ENCODE measurements around the gene AGPS.

The AGPS gene

GRCh38 chr2:177586154-177586553 lies 193.6 kb downstream of the AGPS start:
- no peak for DNase-seq (ENCODE audit: low read depth, low spot score)

GRCh38 chr2:177587371-177587770 lies 194.8 kb downstream of the AGPS start:
- DNase-seq (ENCODE audit: low read depth, low spot score) = no peak

GRCh38 chr2:177588671-177589070 lies 196.1 kb downstream of the AGPS start:
- no peak for DNase-seq (ENCODE audit: low read depth, low spot score)

- DNase-seq (ENCODE audit: low read depth, low spot score) = no peak
Measured at GRCh38 chr2:177589186-177589585, 196.6 kb downstream of the AGPS start.

GRCh38 chr2:177592397-177592796 lies 199.8 kb downstream of the AGPS start:
- no peak for DNase-seq (ENCODE audit: low read depth, low spot score)

- DNase-seq (ENCODE audit: low read depth, low spot score) = no peak
Measured at GRCh38 chr2:177592945-177593344, 200.4 kb downstream of the AGPS start.

- DNase-seq (ENCODE audit: low read depth, low spot score) = no peak
Measured at GRCh38 chr2:177593402-177593801, 200.8 kb downstream of the AGPS start.

Data from activated CD4-positive, CD25-positive, alpha-beta regulatory T cell treated with anti-CD3 and anti-CD28 coated beads, Interleukin-2, amount 50 U/mL, for 16 hours (primary cell).